OCI-LY3 (cell line): ENCODE data around the gene CHST1.

Experiments
- CTCF ChIP-seq: fragments of 200-600, 300-600 bp; sonication (generic); IDR thresholded peaks from 2 replicates; pipeline ENCODE4 v1.5.1; 2014; ENCODE audit warnings: antibody characterized with exemption, low read length, low read depth
- EZH2phosphoT487 ChIP-seq: fragments of 200-600 bp; shearing (Covaris generic); IDR thresholded peaks from 2 replicates; pipeline ENCODE4 v1.6.1; 2018; ENCODE audit warnings: antibody characterized with exemption, mixed run types, low read depth

GRCh38 chr11:45663486-45664375 is 1.7 kb downstream of the CHST1 start:
- TF ChIP-seq CTCF, result no peak
- TF ChIP-seq EZH2phosphoT487, result no peak
